Activated T-helper 1 cell treated with Interleukin-2 at 50 U/mL for 16 hours (primary cell): ENCODE data around the gene ETNK2.

Experiments used
- DNase-seq: peaks from one replicate; pipeline ENCODE4 v3.0.0-alpha.2; 2020; ENCODE audit warnings: low read depth

Gene ETNK2

DNA sequence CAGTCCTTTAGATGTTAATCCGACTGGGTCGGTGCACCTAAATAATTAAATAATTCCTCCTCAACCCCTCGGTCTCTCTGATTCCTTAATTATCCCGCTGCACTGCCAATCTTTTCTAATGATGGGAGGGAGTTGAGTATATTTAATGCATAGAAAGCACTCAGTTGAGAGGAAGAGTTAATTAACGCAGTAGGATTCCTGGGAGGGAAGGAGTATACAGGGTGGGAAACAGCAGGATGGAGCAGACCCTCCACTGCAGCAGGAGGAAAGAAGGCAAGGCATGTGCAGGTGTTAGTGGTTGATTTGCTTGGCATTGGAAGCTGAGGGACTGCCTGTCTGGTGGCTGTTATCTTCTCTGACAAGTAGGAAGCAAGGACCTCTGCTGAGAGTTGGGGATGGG lies 24.2 kb upstream of the ETNK2 start:
- no peak for DNase-seq

DNA sequence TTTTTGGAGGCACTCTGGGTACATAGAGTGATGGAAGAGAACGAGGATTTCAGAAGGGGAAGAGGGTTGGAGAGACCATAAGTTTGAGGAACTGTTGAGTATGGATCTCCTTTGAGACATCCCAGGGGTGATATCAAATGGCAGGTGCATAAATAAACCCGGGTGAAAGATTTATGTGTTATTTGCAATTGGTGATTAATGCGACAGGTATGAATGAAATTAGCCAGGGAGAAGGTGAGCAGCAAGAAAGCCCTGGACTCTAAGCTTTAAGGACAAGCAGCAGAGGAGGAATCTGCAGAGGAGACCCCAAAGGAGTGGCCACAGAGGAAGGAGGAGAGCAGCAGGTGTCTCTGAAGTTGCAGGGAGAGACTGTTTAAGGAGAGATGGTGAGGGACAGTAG lies 23.1 kb upstream of the ETNK2 start:
- DNase-seq, result no peak

DNA sequence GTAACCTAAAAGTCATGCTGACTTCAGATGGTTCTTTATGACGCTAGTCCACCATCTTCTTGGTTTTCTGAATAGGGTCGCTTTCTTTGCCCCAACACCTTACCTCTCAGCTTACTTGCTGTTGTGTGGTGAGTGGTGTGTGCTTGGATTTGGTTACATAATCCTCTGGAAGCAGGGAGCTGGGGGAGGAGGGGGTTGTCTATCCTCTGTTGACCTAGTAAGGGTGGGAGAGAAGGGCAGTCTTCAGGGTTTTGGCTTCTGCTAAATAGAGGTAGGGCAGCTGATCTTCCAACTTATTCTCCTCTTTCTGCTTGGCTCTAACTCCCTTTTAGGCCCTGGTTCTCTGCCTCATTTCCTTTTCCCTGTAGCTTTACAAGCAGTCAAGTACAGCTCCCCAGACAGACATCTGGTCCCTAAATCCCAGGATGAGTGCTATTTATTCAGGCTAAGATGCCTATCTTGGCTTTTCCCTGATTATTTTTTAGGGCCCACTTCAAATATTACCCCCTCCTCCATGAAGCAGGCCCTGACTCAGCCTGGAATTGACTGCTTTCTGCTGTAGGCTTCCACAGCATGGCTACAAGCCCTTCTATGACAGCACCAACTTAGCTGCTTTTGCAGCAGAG lies 20.7 kb upstream of the ETNK2 start:
- DNase-seq, result no peak

DNA sequence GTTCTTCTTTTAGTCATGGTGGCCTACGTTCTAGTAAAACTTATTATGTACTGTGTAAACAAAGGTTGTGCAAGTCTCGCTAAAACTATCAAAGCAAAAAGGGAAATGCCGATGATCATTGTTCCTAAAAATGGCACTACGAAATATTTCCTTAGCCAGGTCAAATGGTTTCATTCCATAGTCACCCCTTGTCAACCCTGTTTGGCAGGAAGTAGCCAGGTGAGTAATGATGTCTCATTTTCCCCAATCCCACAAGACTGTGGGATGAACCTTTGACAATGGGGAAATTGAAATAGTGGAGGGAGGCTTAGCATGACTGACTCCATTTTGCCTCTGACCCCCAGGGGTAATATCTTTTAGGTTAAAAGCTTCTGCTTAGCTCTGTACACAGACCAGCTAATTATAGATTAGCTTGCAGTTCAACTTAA lies 19.9 kb upstream of the ETNK2 start:
- no peak for DNase-seq

DNA sequence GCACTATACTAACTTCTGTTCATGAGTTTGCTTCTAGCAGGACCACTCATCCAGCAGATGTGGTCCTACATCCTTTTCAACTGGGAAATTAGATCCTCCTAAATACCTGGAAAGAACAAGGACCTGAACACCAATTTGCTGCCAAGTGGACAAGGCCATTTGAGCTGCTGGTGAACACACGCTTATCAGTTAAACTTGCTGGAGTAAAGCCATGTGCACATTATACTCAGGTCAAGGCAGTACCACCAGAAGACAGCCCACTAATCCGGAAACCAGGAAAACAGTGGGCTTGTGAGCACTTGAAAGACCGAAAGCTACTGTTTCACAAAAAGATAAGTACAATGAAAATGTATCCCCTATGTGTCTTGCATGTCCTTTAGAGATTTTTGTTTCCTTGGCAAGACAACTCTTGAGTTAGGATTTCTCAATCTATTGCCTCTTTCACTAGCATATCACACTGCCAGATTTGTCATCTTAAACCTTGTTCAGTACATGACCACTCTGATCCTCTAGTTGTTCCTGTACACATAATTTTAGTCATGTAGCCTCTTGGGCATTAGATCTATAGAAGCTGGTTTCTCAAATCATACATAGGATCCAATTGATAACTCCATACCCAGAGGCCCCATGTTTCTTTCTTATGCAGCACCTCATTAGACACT lies 18.8 kb upstream of the ETNK2 start:
- DNase-seq, result no peak

DNA sequence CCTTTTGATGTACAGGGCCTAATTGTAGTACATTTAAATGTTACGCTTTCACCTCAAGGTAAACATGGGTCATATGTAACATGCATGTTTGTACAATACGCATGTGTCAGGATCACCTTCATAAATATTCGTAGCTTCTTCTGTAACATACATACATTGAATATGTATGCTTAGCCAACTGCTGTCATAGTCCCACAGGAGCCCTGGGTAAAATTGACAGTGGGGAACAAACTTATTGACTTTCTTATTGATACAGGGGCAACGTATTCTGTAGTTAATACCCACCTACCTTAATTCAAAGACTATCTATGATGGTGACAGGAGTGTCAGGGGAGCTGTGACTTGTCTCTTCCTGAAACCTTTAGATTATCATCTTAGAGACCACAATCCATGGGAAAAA lies 18.0 kb upstream of the ETNK2 start:
- no peak for DNase-seq

DNA sequence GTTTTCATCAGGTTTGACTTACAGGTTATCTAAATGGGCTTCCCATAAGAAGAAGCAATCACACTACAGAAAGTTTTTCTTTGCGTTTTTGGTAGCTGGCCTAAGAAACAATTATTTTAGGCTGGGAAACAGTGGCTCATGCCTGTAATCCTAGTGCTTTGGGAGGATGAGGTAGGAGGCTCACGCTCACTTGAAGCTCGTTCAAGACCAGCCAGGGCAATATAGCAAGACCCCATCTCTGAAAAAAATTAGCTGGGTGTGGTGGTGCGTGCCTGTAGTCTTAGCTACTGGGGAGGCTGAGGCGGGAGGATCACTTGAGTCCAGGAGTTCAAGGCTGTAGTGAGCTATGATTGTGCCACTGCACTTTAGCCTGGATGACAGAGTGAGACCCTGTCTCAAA lies 15.9 kb upstream of the ETNK2 start:
- DNase-seq, result no peak

DNA sequence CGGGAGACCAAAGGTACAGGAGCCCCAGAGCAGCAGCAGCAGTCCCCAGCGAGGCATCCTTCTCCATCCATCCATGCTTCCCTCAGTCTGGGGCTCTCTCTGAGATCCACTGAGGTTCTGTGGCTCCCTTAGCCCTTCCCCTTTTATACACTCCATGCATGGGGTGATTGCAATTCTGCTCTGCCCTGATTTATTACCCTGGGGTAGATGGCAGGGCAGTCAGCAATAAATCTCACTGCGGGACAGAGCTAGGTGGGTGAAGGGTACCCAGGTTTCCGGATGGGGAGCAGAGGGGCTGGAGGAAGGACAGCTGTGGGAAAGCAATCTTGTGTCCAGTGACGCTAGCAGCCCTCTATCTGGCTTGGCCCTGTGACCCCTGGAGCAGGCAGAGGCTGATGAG lies 14.4 kb upstream of the ETNK2 start, which contains the start of gene REN:
Gene REN, minus strand, starts transcription at position 119 of the 400 bp plus-strand sequence. Its CDS starts 44 bp downstream, at position 75.
- no peak for DNase-seq

DNA sequence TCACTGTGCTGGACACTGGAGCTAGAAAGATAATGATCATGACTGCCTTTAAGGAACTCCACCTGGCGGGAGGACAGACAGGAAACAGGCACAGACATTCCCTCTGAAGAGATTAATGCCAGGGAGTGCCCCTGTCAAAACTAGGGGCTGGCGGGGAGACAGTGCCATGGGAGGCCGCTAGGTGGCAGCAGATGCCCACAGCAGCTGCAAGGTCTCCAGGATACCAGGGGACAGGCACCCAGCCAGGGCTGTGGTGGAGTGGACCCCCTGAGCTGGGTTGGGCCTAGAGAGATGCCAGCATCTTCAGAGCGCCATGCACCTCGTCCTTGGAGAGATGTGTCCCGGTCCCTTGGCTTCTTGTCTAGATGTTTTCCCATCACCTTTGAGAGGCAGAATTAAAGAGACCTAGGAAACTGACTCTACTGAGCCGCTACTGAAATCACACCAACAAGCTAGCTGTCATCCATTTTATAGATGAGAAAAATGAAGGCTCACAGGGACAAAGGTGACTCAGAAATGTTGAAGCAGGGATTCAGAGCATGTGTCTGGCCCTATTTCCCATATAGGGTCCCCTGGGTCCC lies 10.7 kb upstream of the ETNK2 start:
- peak; percentile 59 for DNase-seq

DNA sequence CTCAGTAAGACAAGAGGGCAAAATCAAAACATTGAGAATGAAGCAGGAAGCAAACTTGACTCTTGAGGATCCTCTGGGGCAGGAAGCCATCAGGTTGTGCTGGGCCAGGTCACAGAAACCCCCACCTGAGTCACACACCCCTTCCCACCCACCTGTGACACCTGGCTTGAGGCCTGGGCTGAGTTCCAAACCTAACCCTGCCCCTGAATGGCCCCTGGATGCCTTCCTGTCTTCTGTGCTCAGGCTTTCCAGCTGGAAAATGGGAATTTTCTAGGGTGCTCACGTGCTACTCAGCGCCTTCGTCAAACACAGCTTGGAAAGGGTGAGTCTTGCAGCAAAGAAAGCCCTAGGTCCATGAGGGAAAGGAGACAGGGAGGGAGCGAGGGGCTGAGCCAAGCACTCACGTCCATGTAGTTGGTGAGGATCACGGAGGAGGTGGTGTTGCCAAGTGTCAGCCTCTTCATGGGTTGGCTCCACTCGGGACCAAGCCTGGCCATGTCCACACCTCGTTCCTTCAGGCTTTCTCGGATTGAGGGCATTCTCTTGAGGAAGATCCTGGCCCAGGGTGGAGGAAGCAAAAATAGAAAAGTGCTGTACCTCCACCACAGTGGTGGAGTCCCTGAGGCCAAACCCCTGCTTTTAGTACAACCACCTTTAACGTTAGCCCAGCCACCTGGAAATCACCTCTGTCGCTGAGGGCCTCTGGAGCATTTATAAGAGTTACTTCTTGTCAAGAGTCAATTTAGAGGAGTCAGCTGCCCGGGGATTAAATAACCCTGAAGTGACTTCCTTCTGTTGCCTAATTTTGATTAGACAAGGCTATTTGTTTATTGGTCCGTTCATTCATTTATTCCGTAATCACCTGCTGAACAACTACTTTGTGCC lies 10.0 kb upstream of the ETNK2 start:
- no peak for DNase-seq

DNA sequence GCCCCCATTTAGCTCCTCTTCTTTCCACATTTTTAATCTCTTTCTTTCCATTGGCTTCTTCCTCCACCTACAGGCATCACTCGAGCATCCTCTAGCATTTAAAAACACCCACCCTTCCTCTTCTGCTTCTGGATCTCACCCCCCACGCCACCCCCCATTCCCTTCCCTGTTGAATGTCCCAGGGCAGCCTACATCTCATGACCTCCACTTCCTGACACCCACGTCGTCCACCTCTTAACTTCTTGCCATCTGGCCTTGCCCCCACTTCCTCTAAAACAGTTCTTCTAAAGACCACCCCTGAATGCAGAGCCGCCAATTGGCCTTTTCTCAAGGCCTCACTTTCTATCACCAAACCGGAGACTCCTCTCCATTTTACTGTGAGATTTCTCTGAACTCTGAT lies 6.1 kb upstream of the ETNK2 start:
- DNase-seq, result no peak

DNA sequence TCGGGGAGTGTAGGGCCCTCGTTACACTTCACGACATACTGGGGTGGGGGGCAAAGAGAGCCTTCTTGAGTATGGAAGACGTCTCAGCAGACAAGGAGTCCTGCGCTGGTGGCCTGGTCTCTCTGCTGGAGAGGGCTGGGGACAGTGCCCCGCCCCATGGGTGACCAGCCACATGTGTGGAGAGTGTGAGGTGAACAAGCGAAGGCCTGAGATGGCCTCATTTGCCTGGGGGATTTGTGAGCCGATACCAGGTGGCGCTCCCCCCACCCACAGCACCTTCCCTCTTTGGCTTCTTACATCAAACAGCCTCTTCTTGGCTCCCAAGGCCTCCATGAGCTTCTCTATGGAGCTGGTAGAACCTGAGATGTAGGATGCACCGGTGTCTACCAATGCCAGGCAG lies 4.0 kb upstream of the ETNK2 start:
- DNase-seq, result no peak

DNA sequence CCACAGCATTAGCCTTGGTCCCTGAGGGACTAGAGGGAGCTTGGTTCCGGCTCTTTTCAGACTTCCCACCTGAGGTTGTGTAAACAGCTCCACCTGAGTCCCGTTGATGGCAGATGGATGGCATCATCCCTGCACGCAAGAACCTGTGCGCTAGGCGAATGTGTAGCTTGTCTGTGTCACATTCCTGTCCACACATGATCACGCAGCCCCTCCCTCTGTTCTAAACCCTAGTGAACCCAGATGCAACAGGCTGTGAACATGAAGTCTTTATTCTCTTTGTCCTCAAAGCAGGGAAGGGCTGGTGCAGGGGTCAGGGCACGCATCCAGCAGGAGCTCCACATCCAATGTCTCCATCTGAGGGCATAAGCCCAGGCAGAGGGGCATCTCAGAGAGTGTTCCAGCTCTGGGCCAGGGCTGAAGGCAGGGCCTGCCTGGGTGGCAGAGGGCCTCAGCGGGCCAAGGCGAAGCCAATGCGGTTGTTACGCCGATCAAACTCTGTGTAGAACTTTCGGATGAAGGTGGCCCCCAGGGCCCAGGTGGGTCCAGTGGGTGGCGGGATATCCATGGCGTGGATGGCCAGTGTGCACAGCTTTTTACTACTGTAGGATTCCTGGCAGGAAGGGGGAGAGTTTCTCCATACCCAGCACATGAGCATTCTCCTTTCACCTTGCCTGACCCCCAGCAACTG lies 2.9 kb upstream of the ETNK2 start:
- DNase-seq, result no peak

DNA sequence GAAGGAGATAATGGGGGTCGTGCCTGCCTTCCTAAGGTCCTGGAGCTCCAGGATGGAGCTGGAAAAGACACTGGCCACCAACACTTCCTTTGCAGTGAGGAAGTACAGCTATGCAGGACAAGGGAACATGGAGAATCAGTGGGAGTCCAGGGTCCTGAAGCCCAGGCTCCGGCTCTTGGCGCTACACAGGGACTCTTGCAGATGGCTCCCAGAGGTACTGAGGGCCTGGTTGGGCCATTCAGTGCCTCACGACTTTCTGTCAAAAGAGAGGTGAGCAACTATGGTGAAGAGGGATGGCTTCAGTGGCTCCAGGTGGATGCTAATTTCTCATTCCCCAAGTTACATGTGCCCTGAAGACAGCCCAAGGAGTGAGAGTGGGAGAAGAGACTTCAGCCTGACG lies 1.8 kb upstream of the ETNK2 start:
- no peak for DNase-seq

DNA sequence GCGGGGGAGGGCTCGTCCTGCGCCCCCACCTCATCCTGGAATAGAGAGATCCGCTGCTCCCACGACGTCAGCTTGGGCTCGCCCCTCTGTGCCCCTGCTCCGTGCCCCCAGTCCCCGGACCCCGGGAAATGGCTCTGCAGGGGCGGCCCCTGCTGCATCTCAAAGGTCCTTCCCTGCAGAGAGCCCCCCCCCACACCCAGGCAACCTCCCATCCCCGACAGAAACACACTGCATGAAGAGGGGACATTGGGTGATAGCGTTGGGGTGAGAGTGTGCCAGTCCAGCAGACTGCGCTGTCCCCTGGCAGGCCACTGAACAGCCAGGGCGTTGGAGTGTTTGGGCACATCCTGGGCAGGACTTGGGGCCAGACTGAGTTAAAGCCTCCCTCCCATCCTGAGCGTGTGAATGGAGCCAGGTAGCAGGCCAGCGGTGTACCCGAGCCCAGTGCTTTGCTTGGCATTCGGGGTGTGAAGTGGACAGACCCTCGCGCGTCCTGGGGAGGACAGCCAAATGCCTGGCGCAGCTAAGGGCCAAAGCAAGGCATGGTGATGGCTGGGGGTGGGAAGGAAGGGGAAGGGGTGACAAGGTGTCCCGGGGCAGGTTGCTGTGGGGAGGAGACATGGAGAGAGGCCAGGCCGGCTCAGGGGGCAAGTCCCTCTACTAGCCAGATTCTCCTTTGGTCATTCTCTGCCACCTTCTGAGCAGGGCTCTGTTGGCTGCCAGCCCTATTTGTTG lies 633 bp upstream of the ETNK2 start:
- DNase-seq, result no peak

DNA sequence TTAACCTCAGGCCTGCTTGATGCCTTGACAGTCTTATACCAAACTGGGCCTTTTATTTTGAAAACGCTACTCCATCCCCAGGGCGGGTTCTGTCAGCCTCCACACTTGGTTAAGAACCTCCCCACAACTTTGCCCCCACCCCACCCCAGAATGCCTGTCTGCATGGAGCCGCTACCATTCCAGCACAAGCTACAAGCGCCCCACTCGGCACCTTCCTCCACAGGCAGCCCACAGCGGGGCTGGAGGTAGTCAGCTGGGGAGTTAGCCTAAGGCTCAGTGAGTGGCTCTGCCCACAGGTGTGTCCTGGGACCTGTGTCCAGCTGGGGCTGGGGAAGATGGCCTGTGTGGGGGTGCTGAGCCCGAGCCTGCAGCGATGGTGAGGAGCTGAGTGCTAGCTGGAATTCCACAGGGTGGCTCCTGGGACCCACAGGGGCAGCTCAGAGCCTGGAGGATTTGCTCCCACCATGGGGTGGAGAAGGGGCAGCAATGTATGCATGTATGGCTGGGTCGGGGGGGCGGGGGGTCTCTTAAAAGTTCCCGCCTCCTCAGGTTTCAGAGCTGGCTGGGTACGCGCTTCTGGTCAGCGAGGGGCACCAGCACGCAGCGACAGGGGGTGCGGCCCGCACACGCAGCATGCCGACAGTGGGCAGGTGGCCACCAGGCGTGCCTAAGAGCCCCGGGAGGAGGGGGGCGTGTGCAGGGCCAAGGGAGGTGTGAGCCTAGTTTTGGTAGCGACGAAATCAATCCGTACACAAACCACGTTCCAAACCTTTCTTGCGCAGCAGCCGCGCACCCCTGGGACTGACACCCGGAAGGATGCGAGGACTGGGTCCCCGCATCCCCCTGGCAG lies 917 bp downstream of the ETNK2 start:
- no peak for DNase-seq

DNA sequence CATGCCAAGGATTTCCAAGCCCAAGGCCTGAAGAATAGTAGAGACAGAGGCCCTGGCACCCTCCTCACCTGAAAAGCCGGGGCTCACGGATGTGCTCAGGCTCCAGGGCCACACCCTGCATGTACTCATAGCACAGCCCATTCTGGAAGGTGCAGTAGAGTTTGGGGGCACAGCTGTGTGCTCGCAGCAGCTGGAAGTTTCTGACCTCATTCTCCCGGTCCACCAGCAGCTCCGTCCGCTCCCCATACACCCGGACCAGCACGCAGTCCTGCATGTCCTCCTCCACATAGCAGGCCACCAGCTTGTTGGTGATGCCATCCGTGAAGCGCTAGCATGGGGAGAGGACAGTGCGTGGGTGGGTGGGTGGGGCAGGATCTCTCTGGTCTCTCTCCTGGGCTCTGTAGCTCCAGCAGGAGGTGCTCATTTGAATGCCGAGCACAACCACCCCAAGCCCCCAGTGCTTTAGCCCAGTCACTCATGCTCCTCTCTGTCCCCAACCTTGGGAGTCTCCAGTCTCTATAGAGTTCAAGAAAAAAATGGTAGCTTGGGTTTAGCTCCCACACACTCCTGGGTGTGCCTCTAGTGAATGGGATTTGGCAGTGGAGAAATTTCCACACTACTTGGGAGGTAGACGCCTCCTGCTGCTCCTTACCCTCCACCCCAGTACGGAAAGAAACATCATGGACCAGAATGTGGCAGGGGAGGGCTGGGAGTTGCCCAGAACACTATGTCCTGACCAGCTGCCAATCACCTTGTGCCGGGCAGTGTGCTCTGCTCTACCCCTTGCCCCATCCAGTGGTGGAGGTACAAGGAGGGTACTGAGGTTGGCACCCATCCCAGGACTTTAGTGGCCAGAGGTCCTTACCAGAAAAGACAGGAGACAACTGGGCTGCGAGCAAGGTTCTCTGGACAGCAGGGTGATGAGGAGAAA lies 1.9 kb downstream of the ETNK2 start:
- DNase-seq, result no peak

DNA sequence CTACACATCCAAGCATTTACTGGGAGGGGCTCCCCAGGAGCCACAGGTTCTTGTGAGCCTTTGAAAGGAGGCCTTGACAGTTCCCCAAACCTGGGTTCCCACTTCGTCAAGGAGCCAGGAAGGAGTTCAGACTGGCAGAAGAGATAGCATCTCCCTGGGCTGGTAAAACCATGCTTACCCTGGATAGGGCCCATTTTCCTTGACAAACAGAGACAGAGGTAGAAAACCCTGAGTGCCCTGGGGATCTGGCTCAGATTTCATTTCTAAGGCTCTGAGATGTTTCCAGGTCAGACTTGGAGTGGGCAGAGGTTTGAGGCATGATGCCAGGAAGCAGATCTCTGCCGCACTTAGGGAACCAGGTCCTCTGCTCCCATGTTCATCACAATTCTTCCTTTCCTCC lies 2.7 kb downstream of the ETNK2 start:
- no peak for DNase-seq
